Measurements from ENCODE around the gene ASB6. TPM values are rescaled to one million over a fixed set of nuclear protein-coding genes. Genes with fewer than 3 reads are reported as not detected.

ASB6 gene
- total RNA-seq, 1 donor from 2014 or later, result 9.2 TPM

GRCh38 chr9:129635099-129636065 is 6.6 kb downstream of the ASB6 start:
- Histone ChIP-seq H3K4me3 (no peak overlapping the region), H3K4me2 (no peak overlapping the region), H3F3A (ENCODE audit: low read depth) (peaks cover 16% of the 10 kb centered on the region), H3K9ac (no peak overlapping the region), H3K27me3 (no peaks in the 10 kb centered on the region), H3K36me3 (no peaks in the 10 kb centered on the region), H3K9me3 (ENCODE audit: low read depth) (no peaks in the 10 kb centered on the region), H2AFZ (replicated peaks) (no peak overlapping the region), H3K79me2 (ENCODE audit: low read depth) (peaks cover 42% of the 10 kb centered on the region), H4K20me1 (ENCODE audit: low read depth) (peaks cover 55% of the 10 kb centered on the region), H3K27ac (no peak overlapping the region), H3K4me1 (no peaks in the 10 kb centered on the region)
- Mint-ChIP-seq H3K4me1 (peaks cover 13% of the 10 kb centered on the region), H3K36me3 (peaks cover 12% of the 10 kb centered on the region), H3K4me3 (no peak overlapping the region), H3K27me3 (ENCODE audit: insufficient read depth, low read depth) (peaks cover 6% of the 10 kb centered on the region), H3K27ac (no peak overlapping the region), H3K9me3 (no peaks in the 10 kb centered on the region)
- DNase-seq (ENCODE audit: low spot score), result no peak
- no peak for TF ChIP-seq EZH2phosphoT487 (IDR thresholded peaks at IDR 0.05)
- TF ChIP-seq, protein P1, sequence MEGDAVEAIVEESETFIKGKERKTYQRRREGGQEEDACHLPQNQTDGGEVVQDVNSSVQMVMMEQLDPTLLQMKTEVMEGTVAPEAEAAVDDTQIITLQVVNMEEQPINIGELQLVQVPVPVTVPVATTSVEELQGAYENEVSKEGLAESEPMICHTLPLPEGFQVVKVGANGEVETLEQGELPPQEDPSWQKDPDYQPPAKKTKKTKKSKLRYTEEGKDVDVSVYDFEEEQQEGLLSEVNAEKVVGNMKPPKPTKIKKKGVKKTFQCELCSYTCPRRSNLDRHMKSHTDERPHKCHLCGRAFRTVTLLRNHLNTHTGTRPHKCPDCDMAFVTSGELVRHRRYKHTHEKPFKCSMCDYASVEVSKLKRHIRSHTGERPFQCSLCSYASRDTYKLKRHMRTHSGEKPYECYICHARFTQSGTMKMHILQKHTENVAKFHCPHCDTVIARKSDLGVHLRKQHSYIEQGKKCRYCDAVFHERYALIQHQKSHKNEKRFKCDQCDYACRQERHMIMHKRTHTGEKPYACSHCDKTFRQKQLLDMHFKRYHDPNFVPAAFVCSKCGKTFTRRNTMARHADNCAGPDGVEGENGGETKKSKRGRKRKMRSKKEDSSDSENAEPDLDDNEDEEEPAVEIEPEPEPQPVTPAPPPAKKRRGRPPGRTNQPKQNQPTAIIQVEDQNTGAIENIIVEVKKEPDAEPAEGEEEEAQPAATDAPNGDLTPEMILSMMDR (IDR thresholded peaks at IDR 0.05), result no peak
- TF ChIP-seq EZH2 (IDR thresholded peaks at IDR 0.05), result no peak

GRCh38 chr9:129633848-129634247 is 8.1 kb downstream of the ASB6 start:
- H3F3A ChIP-seq (ENCODE audit: low read depth), result peaks cover 10% of the 10 kb centered on the region
- no peak for DNase-seq (ENCODE audit: low spot score)
- H3K36me3 Mint-ChIP-seq, result peaks cover 12% of the 10 kb centered on the region
- H3K4me3 ChIP-seq, result no peak overlapping the region
- peaks cover 69% of the 10 kb centered on the region for H4K20me1 ChIP-seq (ENCODE audit: low read depth)
- peaks cover 20% of the 10 kb centered on the region for H3K4me1 Mint-ChIP-seq
- H3K27me3 Mint-ChIP-seq (ENCODE audit: insufficient read depth, low read depth), result peaks cover 6% of the 10 kb centered on the region
- no peak overlapping the region for H3K9ac ChIP-seq
- no peak overlapping the region for H2AFZ ChIP-seq (replicated peaks)
- H3K9me3 ChIP-seq (ENCODE audit: low read depth), result no peaks in the 10 kb centered on the region
- no peaks in the 10 kb centered on the region for H3K36me3 ChIP-seq
- no peaks in the 10 kb centered on the region for H3K4me1 ChIP-seq
- H3K4me3 Mint-ChIP-seq, result no peak overlapping the region
- H3K4me2 ChIP-seq, result no peak overlapping the region
- no peak overlapping the region for H3K27ac ChIP-seq
- H3K9me3 Mint-ChIP-seq, result no peaks in the 10 kb centered on the region
- TF ChIP-seq EZH2phosphoT487 (IDR thresholded peaks at IDR 0.05) (no peak), EZH2 (IDR thresholded peaks at IDR 0.05) (no peak)
- TF ChIP-seq, protein P1 (IDR thresholded peaks at IDR 0.05), result no peak
- no peak overlapping the region for H3K27ac Mint-ChIP-seq
- no peaks in the 10 kb centered on the region for H3K27me3 ChIP-seq
- H3K79me2 ChIP-seq (ENCODE audit: low read depth), result peaks cover 50% of the 10 kb centered on the region

- no peaks in the 10 kb centered on the region for H3K27me3 ChIP-seq
- Mint-ChIP-seq H3K36me3 (peaks cover 12% of the 10 kb centered on the region), H3K4me1 (peaks cover 26% of the 10 kb centered on the region), H3K4me3 (no peak overlapping the region), H3K9me3 (no peaks in the 10 kb centered on the region), H3K27ac (no peak overlapping the region), H3K27me3 (ENCODE audit: insufficient read depth, low read depth) (peaks cover 4% of the 10 kb centered on the region)
- H2AFZ ChIP-seq (replicated peaks), result no peak overlapping the region
- H3K27ac ChIP-seq, result no peak overlapping the region
- H3K9ac ChIP-seq, result no peak overlapping the region
- TF ChIP-seq, protein P1 (IDR thresholded peaks at IDR 0.05), result no peak
- TF ChIP-seq EZH2phosphoT487 (IDR thresholded peaks at IDR 0.05), result no peak
- TF ChIP-seq EZH2 (IDR thresholded peaks at IDR 0.05), result no peak
- no peaks in the 10 kb centered on the region for H3K36me3 ChIP-seq
- no peak overlapping the region for H3K4me3 ChIP-seq
- peaks cover 57% of the 10 kb centered on the region for H3K79me2 ChIP-seq (ENCODE audit: low read depth)
- peaks cover 76% of the 10 kb centered on the region for H4K20me1 ChIP-seq (ENCODE audit: low read depth)
- no peak overlapping the region for H3K4me2 ChIP-seq
- H3F3A ChIP-seq (ENCODE audit: low read depth), result peaks cover 4% of the 10 kb centered on the region
- H3K9me3 ChIP-seq (ENCODE audit: low read depth), result no peaks in the 10 kb centered on the region
- no peaks in the 10 kb centered on the region for H3K4me1 ChIP-seq
- DNase-seq (ENCODE audit: low spot score), result no peak
Observed at GRCh38 chr9:129633207-129633606, 8.7 kb downstream of the ASB6 start.

All from neural progenitor cell (in vitro differentiated cells).